HG03378 (cell line): Measurements from ENCODE around the gene ATP8A2.

Source experiments
- ATAC-seq: cut with Tn5 transposase; IDR thresholded peaks from one replicate; pipeline ENCODE4 v1.9.1; 2021; ENCODE audit warnings: mild to moderate bottlenecking, moderate library complexity; ENCODE audit not compliant: unreplicated experiment

Gene ATP8A2

GRCh38 chr13:25843692-25844091 lies 471.9 kb downstream of the ATP8A2 start:
- no peak for ATAC-seq

GRCh38 chr13:25844559-25845434 lies 473.0 kb downstream of the ATP8A2 start:
- ATAC-seq = no peak

GRCh38 chr13:25846222-25846984 lies 474.6 kb downstream of the ATP8A2 start:
- ATAC-seq = no peak

GRCh38 chr13:25847145-25847544 lies 475.4 kb downstream of the ATP8A2 start:
- no peak for ATAC-seq

- no peak for ATAC-seq
These were observed 476.2 kb downstream of the ATP8A2 start for GRCh38 chr13:25847635-25848626.

GRCh38 chr13:25848812-25849745 lies 477.3 kb downstream of the ATP8A2 start:
- ATAC-seq = no peak

- ATAC-seq = no peak
These were observed 486.1 kb downstream of the ATP8A2 start for GRCh38 chr13:25857830-25858229.

GRCh38 chr13:25859528-25859927 lies 487.8 kb downstream of the ATP8A2 start:
- no peak for ATAC-seq

GRCh38 chr13:25860265-25860664 lies 488.5 kb downstream of the ATP8A2 start:
- no peak for ATAC-seq

GRCh38 chr13:25860862-25861261 lies 489.1 kb downstream of the ATP8A2 start:
- ATAC-seq = no peak

GRCh38 chr13:25862156-25862555 lies 490.4 kb downstream of the ATP8A2 start:
- ATAC-seq = no peak

- no peak for ATAC-seq
These were observed 492.3 kb downstream of the ATP8A2 start for GRCh38 chr13:25864116-25864515.

- no peak for ATAC-seq
These were observed 493.2 kb downstream of the ATP8A2 start for GRCh38 chr13:25864936-25865335.

- ATAC-seq = no peak
These were observed 493.6 kb downstream of the ATP8A2 start for GRCh38 chr13:25865391-25865790.

GRCh38 chr13:25867038-25867437 lies 495.3 kb downstream of the ATP8A2 start:
- ATAC-seq = no peak

- no peak for ATAC-seq
These were observed 496.7 kb downstream of the ATP8A2 start for GRCh38 chr13:25868490-25868889.

- ATAC-seq = no peak
These were observed 498.2 kb downstream of the ATP8A2 start for GRCh38 chr13:25869941-25870340.

GRCh38 chr13:25871389-25872125 lies 499.8 kb downstream of the ATP8A2 start:
- ATAC-seq = no peak
